ENCODE measurements around the gene RNF44. TPM values are rescaled to one million over a fixed set of nuclear protein-coding genes. Genes with fewer than 3 reads are reported as not detected.

RNF44 gene
- total RNA-seq, 1 experiment from 2014 or later = 58.4 TPM

DNA sequence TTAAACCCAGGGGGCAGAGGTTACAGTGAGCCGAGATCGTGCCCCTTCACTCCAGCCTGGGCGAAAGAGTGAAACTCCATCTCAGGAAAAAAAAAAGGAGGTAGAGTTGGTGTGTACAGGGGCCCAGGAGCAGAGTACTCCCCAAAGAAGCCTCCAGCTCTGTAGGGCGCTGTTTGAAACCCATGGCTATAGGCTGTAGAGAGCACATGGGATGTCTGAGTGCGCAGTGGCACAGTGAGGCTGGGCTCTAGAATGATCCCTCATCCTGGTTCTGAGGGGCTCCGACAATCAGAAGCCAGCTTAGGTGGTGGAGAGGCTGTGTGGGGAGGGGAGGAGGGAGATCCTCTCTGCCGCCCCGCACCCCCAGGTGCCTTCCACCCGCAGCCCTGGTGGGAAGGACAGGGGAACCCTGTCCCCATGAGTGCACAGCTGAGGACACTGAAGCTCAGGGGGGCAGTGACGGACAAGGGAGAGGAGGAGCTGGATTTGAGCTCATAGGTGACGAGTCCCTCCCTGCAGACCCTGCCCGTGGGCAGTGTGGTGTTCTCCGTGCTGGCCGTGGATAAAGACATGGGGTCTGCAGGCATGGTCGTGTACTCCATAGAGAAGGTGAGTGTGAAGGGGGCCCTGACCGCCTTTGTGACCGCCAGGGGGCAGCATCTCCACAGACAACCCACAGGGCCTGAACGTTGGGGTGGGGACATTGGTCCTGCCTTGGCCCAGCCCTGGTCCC is 36.5 kb upstream of the RNF44 start:
- Histone ChIP-seq H3K4me3 (replicated peaks in 1 of 2; ENCODE audit: low read depth in 1 of 2, low read length in 2 of 2) (no peak overlapping the region), H3K9ac (ENCODE audit: low read length) (no peak overlapping the region), H3K27ac (ENCODE audit: low read depth, low read length) (no peak overlapping the region), H3K4me1 (ENCODE audit: control insufficient read depth in 1 of 2, insufficient read depth in 2 of 2, low read length in 2 of 2) (peaks cover 0 to 18% of the 10 kb centered on the region in 2 experiments; a peak in 2 of 4 replicates), H3K9me2 (ENCODE audit: insufficient read depth) (no peaks in the 10 kb centered on the region), H3K36me3 (ENCODE audit: control insufficient read depth in 1 of 2, insufficient read depth in 2 of 2, low read length in 2 of 2) (no peaks in the 10 kb centered on the region), H3K79me2 (ENCODE audit: insufficient read depth, low read length) (no peaks in the 10 kb centered on the region), H3K4me2 (ENCODE audit: low read length) (peak overlapping the region; percentile 29), H3K9me3 (ENCODE audit: control insufficient read depth in 1 of 2, insufficient read depth in 1 of 2, low read depth in 1 of 2, low read length in 2 of 2) (no peaks in the 10 kb centered on the region), H4K20me1 (ENCODE audit: insufficient read depth) (no peaks in the 10 kb centered on the region), H3K27me3 (ENCODE audit: insufficient read depth, low read length) (no peaks in the 10 kb centered on the region), H2AFZ (ENCODE audit: low read depth, low read length, poor library complexity, severe bottlenecking) (peak overlapping the region; percentile 26)
- DNase-seq (ENCODE audit: low read depth, low spot score) (peak; percentile 32), ATAC-seq (peak; percentile 83)
- CTCF ChIA-PET = interaction anchor here (1.0 to 1.5 kb wide), 4 partner anchors 11 to 844 kb away, joined by 3 to 4 read pairs (median 3); no protein-coding TSS in a partner anchor
- no TSS peak for BruUV-seq (replicated peaks)
- intact Hi-C loops (cut with micrococcal nuclease) = loop anchor here (1.0 kb wide), 1 partner anchor 46 kb away; no protein-coding TSS in a partner anchor
- RAD21 ChIA-PET (ENCODE audit: low non-redundant PET in 1 of 2, low total read pairs in 2 of 2, uncharacterized antibody in 2 of 2, unreplicated experiment in 2 of 2) = no interaction called here
- POLR2A ChIA-PET = no interaction called here
- TF ChIP-seq, protein P1, sequence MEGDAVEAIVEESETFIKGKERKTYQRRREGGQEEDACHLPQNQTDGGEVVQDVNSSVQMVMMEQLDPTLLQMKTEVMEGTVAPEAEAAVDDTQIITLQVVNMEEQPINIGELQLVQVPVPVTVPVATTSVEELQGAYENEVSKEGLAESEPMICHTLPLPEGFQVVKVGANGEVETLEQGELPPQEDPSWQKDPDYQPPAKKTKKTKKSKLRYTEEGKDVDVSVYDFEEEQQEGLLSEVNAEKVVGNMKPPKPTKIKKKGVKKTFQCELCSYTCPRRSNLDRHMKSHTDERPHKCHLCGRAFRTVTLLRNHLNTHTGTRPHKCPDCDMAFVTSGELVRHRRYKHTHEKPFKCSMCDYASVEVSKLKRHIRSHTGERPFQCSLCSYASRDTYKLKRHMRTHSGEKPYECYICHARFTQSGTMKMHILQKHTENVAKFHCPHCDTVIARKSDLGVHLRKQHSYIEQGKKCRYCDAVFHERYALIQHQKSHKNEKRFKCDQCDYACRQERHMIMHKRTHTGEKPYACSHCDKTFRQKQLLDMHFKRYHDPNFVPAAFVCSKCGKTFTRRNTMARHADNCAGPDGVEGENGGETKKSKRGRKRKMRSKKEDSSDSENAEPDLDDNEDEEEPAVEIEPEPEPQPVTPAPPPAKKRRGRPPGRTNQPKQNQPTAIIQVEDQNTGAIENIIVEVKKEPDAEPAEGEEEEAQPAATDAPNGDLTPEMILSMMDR (IDR thresholded peaks at IDR 0.05 in 2 of 3, conservative IDR thresholded peaks at IDR 0.05 in 1 of 3; ENCODE audit: borderline replicate concordance in 1 of 3, insufficient read depth in 1 of 3, low read depth in 2 of 3, low read length in 2 of 3) = peak; percentile 81 to 89 (median 88)
- TF ChIP-seq RAD21 (IDR thresholded peaks at IDR 0.05; ENCODE audit: low read depth) = peak; percentile 90
- TF ChIP-seq ELF1 (IDR thresholded peaks at IDR 0.05; ENCODE audit: borderline replicate concordance, low read depth) = no peak

DNA sequence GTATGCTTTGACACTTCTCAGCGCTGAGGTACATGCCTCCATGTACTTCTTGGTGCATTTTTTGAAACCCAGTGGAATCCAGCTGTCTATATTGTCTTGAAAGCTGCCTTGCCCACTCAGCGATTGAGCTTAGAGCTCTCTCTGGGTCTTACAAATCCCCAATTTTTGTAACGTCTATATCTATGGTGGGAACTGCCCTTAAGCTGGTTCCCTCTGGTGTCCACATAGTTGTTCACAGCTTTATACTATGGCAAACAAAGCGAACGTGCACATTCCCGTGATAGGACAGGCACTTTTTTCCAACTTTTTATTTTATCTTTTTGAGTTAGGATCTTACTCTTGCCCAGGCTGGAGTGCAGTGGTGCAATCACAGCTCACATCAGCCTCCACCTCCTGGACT is 32.8 kb upstream of the RNF44 start:
- H3K79me2 ChIP-seq (ENCODE audit: insufficient read depth, low read length) = no peaks in the 10 kb centered on the region
- no peaks in the 10 kb centered on the region for H3K9me2 ChIP-seq (ENCODE audit: insufficient read depth)
- H4K20me1 ChIP-seq (ENCODE audit: insufficient read depth) = no peaks in the 10 kb centered on the region
- ChIA-PET RAD21 (ENCODE audit: low non-redundant PET in 1 of 2, low total read pairs in 2 of 2, uncharacterized antibody in 2 of 2, unreplicated experiment in 2 of 2) (interaction anchor here in 1 of 2 experiments (0.5 kb wide), 1 partner anchor 30 kb away, joined by 3 read pairs; no protein-coding TSS in a partner anchor), CTCF (interaction anchor here (1.1 to 1.5 kb wide), 3 partner anchors 8 to 153 kb away, joined by 3 to 6 read pairs (median 4); partner anchors contain the start of gene CLTB), POLR2A (no interaction called here)
- ATAC-seq (no peak), DNase-seq (ENCODE audit: low read depth, low spot score) (no peak)
- no peak overlapping the region for H3K9ac ChIP-seq (ENCODE audit: low read length)
- intact Hi-C loops (cut with micrococcal nuclease) = loop anchor here (2.0 kb wide), 1 partner anchor 153 kb away; the partner anchor contains the start of gene CLTB
- H3K4me1 ChIP-seq (ENCODE audit: control insufficient read depth in 1 of 2, insufficient read depth in 2 of 2, low read length in 2 of 2) = peaks cover 0 to 7% of the 10 kb centered on the region in 2 experiments; a peak in 1 of 4 replicates
- no peak overlapping the region for H3K27ac ChIP-seq (ENCODE audit: low read depth, low read length)
- BruUV-seq (replicated peaks) = no TSS peak
- H3K27me3 ChIP-seq (ENCODE audit: insufficient read depth, low read length) = no peaks in the 10 kb centered on the region
- no peak overlapping the region for H2AFZ ChIP-seq (ENCODE audit: low read depth, low read length, poor library complexity, severe bottlenecking)
- H3K4me3 ChIP-seq (replicated peaks in 1 of 2; ENCODE audit: low read depth in 1 of 2, low read length in 2 of 2) = no peak overlapping the region
- H3K36me3 ChIP-seq (ENCODE audit: control insufficient read depth in 1 of 2, insufficient read depth in 2 of 2, low read length in 2 of 2) = no peaks in the 10 kb centered on the region
- no peak overlapping the region for H3K4me2 ChIP-seq (ENCODE audit: low read length)
- H3K9me3 ChIP-seq (ENCODE audit: control insufficient read depth in 1 of 2, insufficient read depth in 1 of 2, low read depth in 1 of 2, low read length in 2 of 2) = no peaks in the 10 kb centered on the region
- TF ChIP-seq SRF (IDR thresholded peaks at IDR 0.05; ENCODE audit: low read depth) (no peak), EZH2phosphoT487 (IDR thresholded peaks at IDR 0.05; ENCODE audit: borderline replicate concordance) (no peak), SP1 (IDR thresholded peaks at IDR 0.05; ENCODE audit: low read depth) (no peak), SIN3A (IDR thresholded peaks at IDR 0.05; ENCODE audit: low read depth) (no peak)
- TF ChIP-seq, protein P2, sequence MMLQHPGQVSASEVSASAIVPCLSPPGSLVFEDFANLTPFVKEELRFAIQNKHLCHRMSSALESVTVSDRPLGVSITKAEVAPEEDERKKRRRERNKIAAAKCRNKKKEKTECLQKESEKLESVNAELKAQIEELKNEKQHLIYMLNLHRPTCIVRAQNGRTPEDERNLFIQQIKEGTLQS (IDR thresholded peaks at IDR 0.05) = no peak
- TF ChIP-seq, protein P3, sequence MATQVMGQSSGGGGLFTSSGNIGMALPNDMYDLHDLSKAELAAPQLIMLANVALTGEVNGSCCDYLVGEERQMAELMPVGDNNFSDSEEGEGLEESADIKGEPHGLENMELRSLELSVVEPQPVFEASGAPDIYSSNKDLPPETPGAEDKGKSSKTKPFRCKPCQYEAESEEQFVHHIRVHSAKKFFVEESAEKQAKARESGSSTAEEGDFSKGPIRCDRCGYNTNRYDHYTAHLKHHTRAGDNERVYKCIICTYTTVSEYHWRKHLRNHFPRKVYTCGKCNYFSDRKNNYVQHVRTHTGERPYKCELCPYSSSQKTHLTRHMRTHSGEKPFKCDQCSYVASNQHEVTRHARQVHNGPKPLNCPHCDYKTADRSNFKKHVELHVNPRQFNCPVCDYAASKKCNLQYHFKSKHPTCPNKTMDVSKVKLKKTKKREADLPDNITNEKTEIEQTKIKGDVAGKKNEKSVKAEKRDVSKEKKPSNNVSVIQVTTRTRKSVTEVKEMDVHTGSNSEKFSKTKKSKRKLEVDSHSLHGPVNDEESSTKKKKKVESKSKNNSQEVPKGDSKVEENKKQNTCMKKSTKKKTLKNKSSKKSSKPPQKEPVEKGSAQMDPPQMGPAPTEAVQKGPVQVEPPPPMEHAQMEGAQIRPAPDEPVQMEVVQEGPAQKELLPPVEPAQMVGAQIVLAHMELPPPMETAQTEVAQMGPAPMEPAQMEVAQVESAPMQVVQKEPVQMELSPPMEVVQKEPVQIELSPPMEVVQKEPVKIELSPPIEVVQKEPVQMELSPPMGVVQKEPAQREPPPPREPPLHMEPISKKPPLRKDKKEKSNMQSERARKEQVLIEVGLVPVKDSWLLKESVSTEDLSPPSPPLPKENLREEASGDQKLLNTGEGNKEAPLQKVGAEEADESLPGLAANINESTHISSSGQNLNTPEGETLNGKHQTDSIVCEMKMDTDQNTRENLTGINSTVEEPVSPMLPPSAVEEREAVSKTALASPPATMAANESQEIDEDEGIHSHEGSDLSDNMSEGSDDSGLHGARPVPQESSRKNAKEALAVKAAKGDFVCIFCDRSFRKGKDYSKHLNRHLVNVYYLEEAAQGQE (IDR thresholded peaks at IDR 0.05; ENCODE audit: low read depth) = no peak
- TF ChIP-seq, protein P4, sequence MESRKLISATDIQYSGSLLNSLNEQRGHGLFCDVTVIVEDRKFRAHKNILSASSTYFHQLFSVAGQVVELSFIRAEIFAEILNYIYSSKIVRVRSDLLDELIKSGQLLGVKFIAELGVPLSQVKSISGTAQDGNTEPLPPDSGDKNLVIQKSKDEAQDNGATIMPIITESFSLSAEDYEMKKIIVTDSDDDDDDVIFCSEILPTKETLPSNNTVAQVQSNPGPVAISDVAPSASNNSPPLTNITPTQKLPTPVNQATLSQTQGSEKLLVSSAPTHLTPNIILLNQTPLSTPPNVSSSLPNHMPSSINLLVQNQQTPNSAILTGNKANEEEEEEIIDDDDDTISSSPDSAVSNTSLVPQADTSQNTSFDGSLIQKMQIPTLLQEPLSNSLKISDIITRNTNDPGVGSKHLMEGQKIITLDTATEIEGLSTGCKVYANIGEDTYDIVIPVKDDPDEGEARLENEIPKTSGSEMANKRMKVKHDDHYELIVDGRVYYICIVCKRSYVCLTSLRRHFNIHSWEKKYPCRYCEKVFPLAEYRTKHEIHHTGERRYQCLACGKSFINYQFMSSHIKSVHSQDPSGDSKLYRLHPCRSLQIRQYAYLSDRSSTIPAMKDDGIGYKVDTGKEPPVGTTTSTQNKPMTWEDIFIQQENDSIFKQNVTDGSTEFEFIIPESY (IDR thresholded peaks at IDR 0.05; ENCODE audit: extremely low read depth, insufficient replicate concordance, low read length) = no peak
